Aorta (tissue), 5 donors: ENCODE data around the gene RNF144B. TPM values are rescaled to one million over a fixed set of nuclear protein-coding genes. Genes with fewer than 3 reads are reported as not detected.
"Not testable (repeated sequence)": the region's sequence is repeated elsewhere in the genome, so short reads cannot be mapped to it uniquely, and the experiment has no call there.

Source experiments
- ATAC-seq: fragments of 200-7000 bp; cut with Tn5 transposase; one replicate; pipeline ENCODE4 v1.9.1; 2022; ENCODE audit warnings: moderate library complexity; ENCODE audit not compliant: low FRiP score
- DNase-seq, 2 donors: peaks; one replicate each; pipeline ENCODE4 v3.0.0-alpha.2; 2020
- H3K27ac ChIP-seq, 2 donors: one replicate each; pipeline ENCODE4 v1.5.1; 2013; ENCODE audit warnings: low read length in 2 of 2, mild to moderate bottlenecking in 2 of 2, moderate library complexity in 2 of 2, control low read depth in 1 of 2, inconsistent platforms in 1 of 2, low read depth in 1 of 2
- H3K27me3 ChIP-seq, 2 donors: one replicate each; pipeline ENCODE4 v1.6.1; 2013; ENCODE audit warnings: control low read depth in 1 of 2, low read length in 1 of 2, mild to moderate bottlenecking in 1 of 2, moderate library complexity in 1 of 2; ENCODE audit not compliant: insufficient read depth in 2 of 2, control insufficient read depth in 1 of 2
- H3K36me3 ChIP-seq, 2 donors: one replicate each; pipeline ENCODE4 v1.6.1; 2013; ENCODE audit warnings: control low read depth in 1 of 2, low read length in 1 of 2, mild to moderate bottlenecking in 1 of 2; ENCODE audit not compliant: insufficient read depth in 2 of 2, control insufficient read depth in 1 of 2
- H3K4me1 ChIP-seq, 2 donors: one replicate each; pipeline ENCODE4 v1.6.1; 2013; ENCODE audit warnings: low read length in 2 of 2, control low read depth in 1 of 2, mild to moderate bottlenecking in 1 of 2, moderate library complexity in 1 of 2; ENCODE audit not compliant: insufficient read depth in 2 of 2, control insufficient read depth in 1 of 2
- H3K4me3 ChIP-seq, 2 donors: one replicate each; pipeline ENCODE4 v1.5.1; 2013; ENCODE audit warnings: low read length in 2 of 2, control low read depth in 1 of 2, mild to moderate bottlenecking in 1 of 2
- H3K9me3 ChIP-seq: one replicate; pipeline ENCODE4 v1.6.1; 2013; ENCODE audit warnings: mild to moderate bottlenecking, low read length; ENCODE audit not compliant: control insufficient read depth
- WGBS, 2 donors: extraction: QIAGEN DNeasy Blood & Tissue Kit; methylation state at CpG; one replicate each; pipeline ENCODE4 v1.1.7; 2013; 5-methylcytosine and 5-hydroxymethylcytosine counted together
- intact Hi-C, 2 donors: fragments of 100-400 bp; cut with DNase I; formaldehyde crosslinking; loops; one replicate each; pipeline versions ENCODE4 v1.14.2 to v1.15.0; 2022
- polyA plus RNA-seq, 2 donors: library from polyadenylated mRNA; stranded (reverse); fragments of 200-250 nt; gene quantifications; one replicate each; pipeline ENCODE4 v1.2.3, GENCODE V29; 2013
- total RNA-seq, 2 donors: library from RNA; stranded (reverse); fragmentation: NEBNext Ultra II Directional; extraction: Animal tissue kit (Norgen Biotek cat#: 25700); gene quantifications; one replicate each; pipeline ENCODE4 v1.2.1, GENCODE V29; 2021
- donor health status: healthy with polysubstance abuse.
- donor health status: Bipolar disorder and iron deficiency.
- donor health status: DM: no; HTN: no; CAD: no.
- donor health status: DM: no; HTN: no; CAD: no.
- donor health status: DM: yes; HTN: yes; CAD: no.

The RNF144B gene
- total and polyA plus RNA-seq, 4 donors, result 4.9 to 35.9 (median 15.2) TPM

GRCh38 chr6:18445228-18445627 is 58.1 kb downstream of the RNF144B start:
- no peak overlapping the region for H3K4me3 ChIP-seq
- no peak for ATAC-seq
- WGBS, 2 donors, result 95 to 100% methylated on average over 1 of the region's 1 CpG
- H3K27ac ChIP-seq, result no peak overlapping the region
- H3K4me1 ChIP-seq, result peaks cover 0 to 4% of the 10 kb centered on the region in 2 donors
- H3K36me3 ChIP-seq, result no peaks in the 10 kb centered on the region
- H3K27me3 ChIP-seq, result no peaks in the 10 kb centered on the region
- intact Hi-C loops, result no loop called here
- no peak for DNase-seq
- no peaks in the 10 kb centered on the region for H3K9me3 ChIP-seq

- DNase-seq (no peak), ATAC-seq (no peak)
- no peaks in the 10 kb centered on the region for H3K9me3 ChIP-seq
- intact Hi-C loops, result no loop called here
- 96 to 98% methylated on average over 2 of the region's 2 CpGs for WGBS, 2 donors
- H3K27ac ChIP-seq, result no peak overlapping the region
- no peaks in the 10 kb centered on the region for H3K36me3 ChIP-seq
- H3K4me3 ChIP-seq, result no peak overlapping the region
- peaks cover 0 to 4% of the 10 kb centered on the region in 2 donors for H3K4me1 ChIP-seq
- no peaks in the 10 kb centered on the region for H3K27me3 ChIP-seq
Observed at GRCh38 chr6:18446771-18447170, 59.6 kb downstream of the RNF144B start.

- Histone ChIP-seq H3K36me3 (no peaks in the 10 kb centered on the region), H3K4me1 (peaks cover 0 to 4% of the 10 kb centered on the region in 2 donors), H3K27me3 (no peaks in the 10 kb centered on the region), H3K9me3 (no peaks in the 10 kb centered on the region), H3K27ac (no peak overlapping the region), H3K4me3 (no peak overlapping the region)
- intact Hi-C loops, result no loop called here
- no peak for DNase-seq
- ATAC-seq, result no peak
- WGBS, 2 donors, result 91 to 92% methylated on average over 2 of the region's 2 CpGs
Observed at GRCh38 chr6:18447552-18447951, 60.4 kb downstream of the RNF144B start.

GRCh38 chr6:18451756-18452155 is 64.6 kb downstream of the RNF144B start:
- Histone ChIP-seq H3K9me3 (no peaks in the 10 kb centered on the region), H3K4me1 (no peaks in the 10 kb centered on the region), H3K27me3 (no peaks in the 10 kb centered on the region), H3K27ac (no peak overlapping the region), H3K4me3 (no peak overlapping the region), H3K36me3 (no peaks in the 10 kb centered on the region)
- intact Hi-C loops, result no loop called here
- DNase-seq, result no peak
- ATAC-seq, result no peak
- WGBS, 2 donors, result 96 to 98% methylated on average over 2 of the region's 2 CpGs

- no peaks in the 10 kb centered on the region for H3K4me1 ChIP-seq
- no peak overlapping the region for H3K27ac ChIP-seq
- H3K4me3 ChIP-seq, result no peak overlapping the region
- DNase-seq (no peak), ATAC-seq (no peak)
- no peaks in the 10 kb centered on the region for H3K9me3 ChIP-seq
- H3K36me3 ChIP-seq, result peaks cover 0 to 2% of the 10 kb centered on the region in 2 donors
- H3K27me3 ChIP-seq, result no peaks in the 10 kb centered on the region
- 35 to 40% methylated on average over 4 of the region's 4 CpGs for WGBS, 2 donors
- intact Hi-C loops, result no loop called here
Observed at GRCh38 chr6:18454446-18454845, 67.3 kb downstream of the RNF144B start.

- DNase-seq (no peak), ATAC-seq (no peak)
- Histone ChIP-seq H3K4me3 (no peak overlapping the region), H3K4me1 (no peaks in the 10 kb centered on the region), H3K9me3 (peaks cover 1% of the 10 kb centered on the region), H3K36me3 (peaks cover 0 to 5% of the 10 kb centered on the region in 2 donors), H3K27me3 (no peaks in the 10 kb centered on the region), H3K27ac (no peak overlapping the region)
- WGBS, 2 donors, result 83 to 85% methylated on average over 10 of the region's 10 CpGs
- intact Hi-C loops, result no loop called here
Observed at GRCh38 chr6:18457065-18457737, 70.1 kb downstream of the RNF144B start.

GRCh38 chr6:18458086-18458485 is 70.9 kb downstream of the RNF144B start:
- H3K9me3 ChIP-seq, H3K27ac ChIP-seq, intact Hi-C loops, H3K36me3 ChIP-seq, H3K27me3 ChIP-seq, H3K4me1 ChIP-seq, DNase-seq, ATAC-seq, H3K4me3 ChIP-seq: not testable (repeated sequence)
- WGBS, 2 donors, result 95 to 96% methylated on average over 6 of the region's 6 CpGs

GRCh38 chr6:18463429-18463828 is 76.3 kb downstream of the RNF144B start:
- ATAC-seq (no peak), DNase-seq (no peak)
- intact Hi-C loops, result no loop called here
- 97 to 100% methylated on average over 3 of the region's 3 CpGs for WGBS, 2 donors
- Histone ChIP-seq H3K4me1 (peaks cover 0 to 4% of the 10 kb centered on the region in 2 donors), H3K4me3 (no peak overlapping the region), H3K27ac (no peak overlapping the region), H3K36me3 (peaks cover 0 to 4% of the 10 kb centered on the region in 2 donors), H3K27me3 (no peaks in the 10 kb centered on the region), H3K9me3 (peaks cover 1% of the 10 kb centered on the region)

- no peak for ATAC-seq
- Histone ChIP-seq H3K9me3 (peaks cover 1% of the 10 kb centered on the region), H3K4me1 (peaks cover 0 to 4% of the 10 kb centered on the region in 2 donors), H3K27me3 (no peaks in the 10 kb centered on the region), H3K4me3 (no peak overlapping the region), H3K27ac (no peak overlapping the region), H3K36me3 (peaks cover 0 to 4% of the 10 kb centered on the region in 2 donors)
- intact Hi-C loops, result no loop called here
- 94 to 98% methylated on average over 2 of the region's 2 CpGs for WGBS, 2 donors
- no peak for DNase-seq
Observed at GRCh38 chr6:18464176-18464575, 77.0 kb downstream of the RNF144B start.
